Fibroblast of villous mesenchyme (primary cell): ENCODE data around the gene PLXNB2. TPM values are rescaled to one million over a fixed set of nuclear protein-coding genes. Genes with fewer than 3 reads are reported as not detected.

Source experiments
- DNase-seq: peaks from one replicate; pipeline ENCODE4 v3.0.0-alpha.2; 2010; ENCODE audit warnings: low read depth
- H3K4me3 ChIP-seq: 2 replicates; pipeline ENCODE4 v1.5.1; 2011; ENCODE audit warnings: low read depth, mild to moderate bottlenecking, low read length
- total RNA-seq: library from RNA; depleted of rRNA; stranded (reverse); fragments of >200 nt; gene quantifications from 2 replicates; pipeline ENCODE4 v1.2.3, GENCODE V29; 2012
- TF ChIP-seq, protein P1 (sequence below): IDR thresholded peaks from 2 replicates; pipeline ENCODE4 v1.5.1; 2012; ENCODE audit warnings: low read depth, mild to moderate bottlenecking, low read length; ENCODE audit not compliant: insufficient read depth

PLXNB2 gene
- total RNA-seq, 1 donor = 168 TPM

DNA sequence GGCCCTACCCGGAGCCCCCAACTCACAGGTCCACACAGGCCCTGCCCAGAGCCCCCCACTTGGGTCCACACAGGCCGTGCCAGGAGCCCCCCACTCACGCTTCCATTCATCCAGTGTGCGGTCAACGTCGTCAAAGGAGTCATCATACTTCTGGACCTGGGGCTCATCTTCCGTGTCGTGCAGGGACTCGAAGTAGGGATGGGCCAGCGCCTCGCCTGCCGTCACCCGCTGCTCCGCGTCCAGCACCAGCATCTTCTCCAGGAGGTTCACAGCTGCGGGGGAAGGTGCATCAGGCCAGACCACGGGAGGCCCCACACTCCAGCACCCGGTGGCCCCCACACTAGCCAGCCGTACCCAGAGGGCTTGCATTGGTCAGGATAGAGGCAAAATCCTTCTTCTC is 52.3 kb downstream of the PLXNB2 start:
- DNase-seq = no peak
- no peak overlapping the region for H3K4me3 ChIP-seq
- TF ChIP-seq, protein P1, sequence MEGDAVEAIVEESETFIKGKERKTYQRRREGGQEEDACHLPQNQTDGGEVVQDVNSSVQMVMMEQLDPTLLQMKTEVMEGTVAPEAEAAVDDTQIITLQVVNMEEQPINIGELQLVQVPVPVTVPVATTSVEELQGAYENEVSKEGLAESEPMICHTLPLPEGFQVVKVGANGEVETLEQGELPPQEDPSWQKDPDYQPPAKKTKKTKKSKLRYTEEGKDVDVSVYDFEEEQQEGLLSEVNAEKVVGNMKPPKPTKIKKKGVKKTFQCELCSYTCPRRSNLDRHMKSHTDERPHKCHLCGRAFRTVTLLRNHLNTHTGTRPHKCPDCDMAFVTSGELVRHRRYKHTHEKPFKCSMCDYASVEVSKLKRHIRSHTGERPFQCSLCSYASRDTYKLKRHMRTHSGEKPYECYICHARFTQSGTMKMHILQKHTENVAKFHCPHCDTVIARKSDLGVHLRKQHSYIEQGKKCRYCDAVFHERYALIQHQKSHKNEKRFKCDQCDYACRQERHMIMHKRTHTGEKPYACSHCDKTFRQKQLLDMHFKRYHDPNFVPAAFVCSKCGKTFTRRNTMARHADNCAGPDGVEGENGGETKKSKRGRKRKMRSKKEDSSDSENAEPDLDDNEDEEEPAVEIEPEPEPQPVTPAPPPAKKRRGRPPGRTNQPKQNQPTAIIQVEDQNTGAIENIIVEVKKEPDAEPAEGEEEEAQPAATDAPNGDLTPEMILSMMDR = no peak

DNA sequence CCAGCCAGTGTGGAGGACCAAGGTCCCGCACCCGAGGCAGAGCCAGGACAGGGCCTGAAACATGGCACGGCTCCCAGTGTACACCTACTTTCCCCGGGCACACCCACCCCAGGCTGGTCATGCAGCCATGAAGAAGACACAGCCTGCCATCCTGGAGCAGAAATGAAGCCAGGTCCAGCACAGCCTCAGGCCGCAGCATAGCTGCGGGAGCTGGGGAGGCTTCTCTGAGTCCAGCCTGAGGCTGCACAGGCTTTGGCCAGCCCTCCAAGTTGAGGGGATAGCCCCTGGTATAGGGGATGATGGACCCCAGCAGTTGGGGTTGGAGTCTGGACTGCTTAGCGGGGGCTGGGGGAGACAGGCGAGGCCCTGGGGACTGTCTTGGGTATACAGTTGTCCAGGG is 53.5 kb downstream of the PLXNB2 start:
- DNase-seq = no peak
- no peak overlapping the region for H3K4me3 ChIP-seq
- TF ChIP-seq, protein P1 = no peak

DNA sequence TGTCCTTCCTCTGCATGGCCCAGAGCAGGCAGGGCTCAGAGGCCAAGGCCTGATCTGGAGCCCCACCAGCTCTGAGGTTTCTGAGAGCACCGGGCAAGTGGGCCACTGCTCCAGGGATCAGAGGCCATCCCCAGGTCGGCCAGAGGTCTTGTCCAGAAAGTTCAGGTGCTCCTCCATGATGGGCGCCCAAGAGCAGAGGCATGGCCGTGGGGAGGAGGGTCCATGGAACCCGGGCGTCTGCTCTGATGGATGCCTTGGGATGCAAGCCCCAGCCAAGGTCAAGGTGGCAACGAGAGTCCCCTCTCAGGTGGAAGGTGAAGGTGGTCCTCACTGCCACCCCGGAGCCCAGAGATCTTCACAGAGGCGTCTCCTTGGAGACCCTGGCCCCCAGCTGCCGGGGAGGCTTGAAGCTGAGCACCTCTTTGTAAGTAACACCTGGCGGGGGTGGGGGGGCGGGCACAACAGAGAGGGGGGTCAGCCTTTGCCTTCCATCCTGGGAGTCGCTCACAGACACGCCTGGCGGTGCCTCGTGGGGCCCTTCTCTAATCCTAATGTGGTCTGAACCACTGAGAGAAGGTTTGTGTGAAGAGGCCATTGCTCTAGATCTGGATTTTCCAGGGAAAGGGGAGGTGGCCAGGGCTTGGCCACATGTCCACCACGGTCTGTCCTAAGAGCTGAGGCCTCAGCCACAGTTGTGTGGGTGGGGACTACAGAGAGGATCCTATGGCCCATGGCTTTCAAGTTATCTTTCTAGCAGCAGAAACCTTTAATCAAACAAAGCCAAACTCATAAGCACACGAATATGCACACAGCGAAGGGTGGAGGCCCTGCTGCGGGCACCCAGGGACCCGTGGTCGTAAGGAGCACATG is 54.2 kb downstream of the PLXNB2 start:
- no peak overlapping the region for H3K4me3 ChIP-seq
- DNase-seq = no peak
- TF ChIP-seq, protein P1 = no peak

DNA sequence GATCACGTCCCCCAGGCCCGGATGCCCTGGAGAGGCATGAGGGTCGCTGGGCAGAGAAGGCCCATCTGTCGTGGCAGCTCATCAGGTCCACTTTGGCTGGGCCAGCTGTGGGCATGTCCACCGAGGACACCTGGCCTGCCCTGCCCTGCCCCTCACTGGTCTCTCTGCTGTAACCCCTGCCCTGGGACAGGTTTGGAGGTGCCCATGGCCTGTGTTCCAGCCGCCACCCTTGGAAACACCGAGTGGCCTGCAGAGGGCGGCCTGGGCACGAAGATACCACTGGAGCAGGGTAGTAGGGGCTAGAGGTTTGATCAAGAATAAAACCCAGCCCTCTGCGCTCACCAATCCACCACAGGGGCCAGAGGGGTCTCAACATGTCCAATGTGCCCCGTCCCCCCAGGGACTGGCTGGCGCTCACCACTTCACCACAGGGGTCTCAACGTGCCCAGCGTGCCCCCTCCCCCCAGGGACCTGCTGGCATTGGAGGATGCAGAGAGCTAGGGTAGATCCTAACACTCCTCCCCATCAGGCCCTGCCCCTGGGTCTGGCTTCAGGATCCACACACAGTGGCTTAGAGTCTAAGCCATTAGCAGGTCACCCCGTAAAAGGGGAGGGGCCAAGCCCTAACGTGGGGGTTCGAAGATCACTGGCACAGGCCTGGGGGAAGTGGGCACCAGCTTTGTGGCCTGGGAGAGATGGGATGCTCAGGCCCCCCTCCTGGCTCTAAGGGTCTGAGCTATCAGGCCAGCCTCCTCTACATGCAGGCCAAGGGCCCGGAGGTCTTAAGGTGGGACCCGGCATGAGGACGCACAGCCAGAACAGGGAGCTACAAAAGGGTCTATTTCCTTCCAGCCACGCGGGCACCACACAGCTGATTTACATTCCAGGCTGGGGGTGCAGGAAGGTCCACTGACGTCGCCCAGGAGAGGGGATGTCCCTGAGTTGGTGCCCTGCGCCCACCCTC is 55.1 kb downstream of the PLXNB2 start:
- TF ChIP-seq, protein P1 = peak; percentile 68
- H3K4me3 ChIP-seq = no peak overlapping the region
- DNase-seq = peak; percentile 62

DNA sequence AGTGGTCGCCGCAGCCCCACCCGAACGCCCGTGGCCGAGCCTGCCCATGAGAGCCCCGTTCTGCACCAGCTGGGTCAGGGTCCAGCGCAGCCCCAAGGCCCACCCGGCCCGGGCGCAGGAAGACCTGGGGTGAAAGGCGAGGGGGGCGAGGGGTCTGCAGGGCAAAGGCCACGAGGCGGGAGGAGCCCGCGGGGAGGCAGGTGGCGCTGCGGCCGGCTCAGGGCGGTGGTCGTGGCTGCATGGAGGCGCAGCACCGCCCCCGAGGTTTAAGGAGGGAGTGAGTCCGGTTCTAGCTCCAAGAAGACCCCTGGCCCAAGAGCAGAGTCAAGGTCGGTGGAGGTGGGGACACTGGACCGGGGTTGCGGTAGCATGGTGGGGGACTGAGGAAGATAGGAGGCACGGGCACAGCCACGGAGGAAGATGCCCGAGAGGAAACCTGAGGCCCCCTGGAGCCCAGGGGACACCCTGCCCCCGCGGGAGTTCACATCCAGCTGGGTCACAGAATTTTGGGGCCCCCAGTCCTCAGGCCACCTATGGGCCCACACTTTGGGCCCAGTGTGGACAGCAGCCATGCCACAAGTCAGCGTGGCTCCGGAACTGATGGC is 55.9 kb downstream of the PLXNB2 start:
- H3K4me3 ChIP-seq = peak overlapping the region; percentile 76
- TF ChIP-seq, protein P1 = no peak
- DNase-seq = no peak
